NCI-H2081 treated with DMSO at 0.1 percent for 48 hours (cell line): ENCODE measurements around the gene KCNC3.
"Not testable (repeated sequence)": the region's sequence is repeated elsewhere in the genome, so short reads cannot be mapped to it uniquely, and the experiment has no call there.

ENCODE experiments used
- DNase-seq: peaks from one replicate; lab custom pipeline; 2025; lab: John Stamatoyannopoulos, UW

KCNC3 gene

GRCh38 chr19:50353487-50353880 lies 24.3 kb upstream of the KCNC3 start:
- not testable (repeated sequence) for DNase-seq

- no peak for DNase-seq
Measured at GRCh38 chr19:50352242-50352641, 23.1 kb upstream of the KCNC3 start.

- DNase-seq = no peak
Measured at GRCh38 chr19:50349277-50350057, 20.3 kb upstream of the KCNC3 start.

- DNase-seq = not testable (repeated sequence)
Measured at GRCh38 chr19:50347089-50347581, 18.0 kb upstream of the KCNC3 start.

GRCh38 chr19:50344661-50345318 lies 15.6 kb upstream of the KCNC3 start:
- DNase-seq = no peak

GRCh38 chr19:50341091-50341564 lies 12.0 kb upstream of the KCNC3 start:
- DNase-seq = no peak

- DNase-seq = no peak
Measured at GRCh38 chr19:50340331-50340730, 11.2 kb upstream of the KCNC3 start.

- DNase-seq = not testable (repeated sequence)
Measured at GRCh38 chr19:50337031-50337430, 7.9 kb upstream of the KCNC3 start.

- no peak for DNase-seq
Measured at GRCh38 chr19:50334741-50335421, 5.7 kb upstream of the KCNC3 start.

- DNase-seq = no peak
Measured at GRCh38 chr19:50333737-50334617, 4.8 kb upstream of the KCNC3 start.

- DNase-seq = no peak
Measured at GRCh38 chr19:50333235-50333736, 4.1 kb upstream of the KCNC3 start.

GRCh38 chr19:50332244-50333038 lies 3.3 kb upstream of the KCNC3 start:
- no peak for DNase-seq

GRCh38 chr19:50331994-50332243 lies 2.7 kb upstream of the KCNC3 start:
- no peak for DNase-seq

- DNase-seq = no peak
Measured at GRCh38 chr19:50331221-50331993, 2.2 kb upstream of the KCNC3 start.

- no peak for DNase-seq
Measured at GRCh38 chr19:50330365-50331078, 1.3 kb upstream of the KCNC3 start.

- not testable (repeated sequence) for DNase-seq
Measured at GRCh38 chr19:50329926-50330294, 733 bp upstream of the KCNC3 start.

- no peak for DNase-seq
Measured at GRCh38 chr19:50328873-50329145, 368 bp downstream of the KCNC3 start.

- DNase-seq = no peak
Measured at GRCh38 chr19:50328224-50328872, 829 bp downstream of the KCNC3 start.
